WTC11 (cell line): ENCODE results near the gene TTC8. TPM values are rescaled to one million over a fixed set of nuclear protein-coding genes. Genes with fewer than 3 reads are reported as not detected.
A peak's percentile ranks its signal among the peaks of the same experiment; 100 is the strongest.

Experiments
- ATAC-seq: fragments of 200-7000 bp; cut with Tn5 transposase; 2 replicates; pipeline ENCODE4 v1.10.0; 2021; ENCODE audit warnings: mild to moderate bottlenecking, moderate library complexity
- CTCF ChIA-PET: fragments of 300-600 bp; sonication (Branson Sonifier 250); formaldehyde crosslinking; loops from one replicate; lab custom pipeline; 2021; ENCODE audit warnings: antibody characterized with exemption; lab: Charles Lee
- POLR2A ChIA-PET: fragments of 350-600 bp; sonication (Branson Sonifier 250); formaldehyde crosslinking; loops from one replicate; lab custom pipeline; 2021; ENCODE audit warnings: antibody characterized with exemption; lab: Charles Lee
- DNase-seq: peaks from one replicate; pipeline ENCODE4 v3.0.0; 2021; ENCODE audit warnings: low spot score
- H3K27ac Mint-ChIP-seq: 2 replicates; pipeline ENCODE4 v1.8.0; 2021; ENCODE audit warnings: mixed read lengths
- H3K27me3 Mint-ChIP-seq: 2 replicates; pipeline ENCODE4 v1.8.0; 2021; ENCODE audit warnings: low read depth, mild to moderate bottlenecking, moderate library complexity, mixed read lengths
- H3K36me3 Mint-ChIP-seq: 2 replicates; pipeline ENCODE4 v1.8.0; 2021; ENCODE audit warnings: mixed read lengths
- H3K4me1 Mint-ChIP-seq: 2 replicates; pipeline ENCODE4 v1.8.0; 2022; ENCODE audit warnings: mixed read lengths
- H3K4me3 Mint-ChIP-seq: 2 replicates; pipeline ENCODE4 v1.8.0; 2021; ENCODE audit warnings: mild to moderate bottlenecking, moderate library complexity, mixed read lengths
- H3K9me3 Mint-ChIP-seq: 2 replicates; pipeline ENCODE4 v1.8.0; 2021; ENCODE audit warnings: mixed read lengths
- ATF2 ChIP-seq: sonication (generic); formaldehyde crosslinking; IDR thresholded peaks from 2 replicates; pipeline ENCODE4 v1.8.1; 2022; ENCODE audit warnings: low read depth, missing genetic modification reagents, borderline replicate concordance
- ATF3 ChIP-seq: sonication (generic); formaldehyde crosslinking; conservative IDR thresholded peaks from 2 replicates; pipeline ENCODE4 v1.8.1; 2022; ENCODE audit warnings: mild to moderate bottlenecking, missing genetic modification reagents
- ATF6 ChIP-seq: sonication (generic); formaldehyde crosslinking; IDR thresholded peaks from 2 replicates; pipeline ENCODE4 v1.8.1; 2023; ENCODE audit warnings: mild to moderate bottlenecking, missing genetic modification reagents
- CREB1 ChIP-seq: sonication (generic); formaldehyde crosslinking; IDR thresholded peaks from 2 replicates; pipeline ENCODE4 v1.8.0; 2023; ENCODE audit warnings: mild to moderate bottlenecking, missing genetic modification reagents
- ELF4 ChIP-seq: sonication (generic); formaldehyde crosslinking; IDR thresholded peaks from 2 replicates; pipeline ENCODE4 v1.8.1; 2022; ENCODE audit warnings: low read depth, mild to moderate bottlenecking, moderate library complexity, missing genetic modification reagents
- ETV6 ChIP-seq: sonication (generic); formaldehyde crosslinking; IDR thresholded peaks from 2 replicates; pipeline ENCODE4 v1.8.1; 2022; ENCODE audit warnings: mild to moderate bottlenecking, missing genetic modification reagents
- FOXK1 ChIP-seq: sonication (generic); formaldehyde crosslinking; IDR thresholded peaks from 2 replicates; pipeline ENCODE4 v1.8.0; 2022; ENCODE audit warnings: mild to moderate bottlenecking, moderate library complexity, missing genetic modification reagents
- KAT7 ChIP-seq: sonication (generic); formaldehyde crosslinking; IDR thresholded peaks from 2 replicates; pipeline ENCODE4 v1.8.1; 2023; ENCODE audit warnings: missing genetic modification reagents, mild to moderate bottlenecking, borderline replicate concordance
- MYBL2 ChIP-seq: sonication (generic); formaldehyde crosslinking; IDR thresholded peaks from 2 replicates; pipeline ENCODE4 v1.8.1; 2023; ENCODE audit warnings: mild to moderate bottlenecking, moderate library complexity, missing genetic modification reagents
- NFATC4 ChIP-seq: fragments of 250-450 bp; sonication (Bioruptor Pico); IDR thresholded peaks from 2 replicates; pipeline ENCODE4 v1.9.0; 2021; ENCODE audit warnings: mild to moderate bottlenecking
- NR1H2 ChIP-seq: sonication (generic); formaldehyde crosslinking; IDR thresholded peaks from 2 replicates; pipeline ENCODE4 v1.9.0; 2021; ENCODE audit warnings: mild to moderate bottlenecking, moderate library complexity, missing genetic modification reagents
- NR3C1 ChIP-seq: sonication (generic); formaldehyde crosslinking; conservative IDR thresholded peaks from 2 replicates; pipeline ENCODE4 v1.8.1; 2023; ENCODE audit warnings: low read depth, mild to moderate bottlenecking, missing genetic modification reagents
- PREB ChIP-seq: sonication (generic); formaldehyde crosslinking; IDR thresholded peaks from 2 replicates; pipeline ENCODE4 v1.8.1; 2022; ENCODE audit warnings: mild to moderate bottlenecking, missing genetic modification reagents, moderate library complexity, borderline replicate concordance
- RORB ChIP-seq: fragments of 250-450 bp; sonication (Bioruptor Pico); IDR thresholded peaks from 2 replicates; pipeline ENCODE4 v1.9.0; 2021; ENCODE audit warnings: mild to moderate bottlenecking
- SP1 ChIP-seq: sonication (generic); formaldehyde crosslinking; conservative IDR thresholded peaks from 2 replicates; pipeline ENCODE4 v1.8.1; 2022; ENCODE audit warnings: missing genetic modification reagents
- STAT6 ChIP-seq: sonication (generic); formaldehyde crosslinking; conservative IDR thresholded peaks from 2 replicates; pipeline ENCODE4 v1.8.1; 2023; ENCODE audit warnings: mild to moderate bottlenecking, low read depth, missing genetic modification reagents, moderate library complexity
- TCF7 ChIP-seq: sonication (generic); formaldehyde crosslinking; IDR thresholded peaks from 2 replicates; pipeline ENCODE4 v1.8.0; 2022; ENCODE audit warnings: mild to moderate bottlenecking, low read depth, missing genetic modification reagents, moderate library complexity
- ZBTB21 ChIP-seq: sonication (generic); formaldehyde crosslinking; IDR thresholded peaks from 2 replicates; pipeline ENCODE4 v1.8.1; 2023; ENCODE audit warnings: mild to moderate bottlenecking, missing genetic modification reagents, borderline replicate concordance
- ZNF416 ChIP-seq: fragments of 250-450 bp; sonication (Bioruptor Pico); IDR thresholded peaks from 2 replicates; pipeline ENCODE4 v1.9.0; 2021; ENCODE audit warnings: mild to moderate bottlenecking, inconsistent platforms
- ZSCAN18 ChIP-seq: fragments of 250-450 bp; sonication (Bioruptor Pico); IDR thresholded peaks from 2 replicates; pipeline ENCODE4 v2.1.2; 2022; ENCODE audit warnings: mild to moderate bottlenecking, moderate library complexity
- total RNA-seq: library from RNA; stranded (reverse); gene quantifications from 3 replicates; pipeline ENCODE4 v1.2.3, GENCODE V29; 2021

The TTC8 gene
- total RNA-seq, 1 experiment from 2014 or later = 13.8 TPM

- Mint-ChIP-seq H3K4me1 (0 out of 2 replicates have a peak, but pooled peaks cover 4% of the 10 kb centered on the region), H3K27ac (no peak overlapping the region; the same call in 1 of the 2 replicates)
- ATAC-seq = peak; percentile 65
These were observed 41.9 kb downstream of the TTC8 start for GRCh38 chr14:88866305-88866704.

GRCh38 chr14:88868558-88869159, 44.2 kb downstream of the TTC8 start:
- Mint-ChIP-seq H3K36me3 (no peaks in the 10 kb centered on the region), H3K4me3 (no peak overlapping the region), H3K4me1 (0 out of 2 replicates have a peak, but pooled peaks cover 4% of the 10 kb centered on the region), H3K9me3 (no peaks in the 10 kb centered on the region), H3K27me3 (no peaks in the 10 kb centered on the region), H3K27ac (no peak overlapping the region)
- ChIA-PET CTCF (interaction anchor here (1.4 to 2.1 kb wide), 3 partner anchors 12 to 201 kb away, joined by 3 to 8 read pairs (median 3); no protein-coding TSS in a partner anchor), POLR2A (no interaction called here)
- ATAC-seq = peak; percentile 61
- DNase-seq = no peak
- TF ChIP-seq ZBTB21 (CRISPR knock-in tag) (no peak), ATF2 (CRISPR knock-in tag) (no peak), ZSCAN18 (no peak), CREB1 (CRISPR knock-in tag) (no peak), TCF7 (no peak)

More at GRCh38 chr14:88866305-88866704, 41.9 kb downstream of the TTC8 start:
- ChIA-PET POLR2A (no interaction called here), CTCF (interaction anchor here (1.5 kb wide), 1 partner anchor 197 kb away, joined by 4 read pairs; no protein-coding TSS in a partner anchor)
- no peak for TF ChIP-seq ATF3
- no peak for TF ChIP-seq FOXK1 (CRISPR knock-in tag)
- TF ChIP-seq ZNF416 (CRISPR knock-in tag) = no peak
- Mint-ChIP-seq H3K9me3 (no peaks in the 10 kb centered on the region), H3K27me3 (no peaks in the 10 kb centered on the region), H3K36me3 (peaks cover 3% of the 10 kb centered on the region; the same call in 1 of the 2 replicates), H3K4me3 (no peak overlapping the region)
- no peak for DNase-seq

- CTCF ChIA-PET = interaction anchor here (0.6 to 2.4 kb wide), 2 partner anchors 145 to 204 kb away, joined by 3 to 9 read pairs; no protein-coding TSS in a partner anchor
- Mint-ChIP-seq H3K4me3 (no peak overlapping the region), H3K4me1 (0 out of 2 replicates have a peak, but pooled peaks cover 4% of the 10 kb centered on the region), H3K27ac (no peak overlapping the region), H3K27me3 (no peaks in the 10 kb centered on the region), H3K36me3 (no peaks in the 10 kb centered on the region), H3K9me3 (no peaks in the 10 kb centered on the region)
- no peak for ATAC-seq
- DNase-seq = no peak
- POLR2A ChIA-PET = no interaction called here
- TF ChIP-seq NR3C1 (CRISPR knock-in tag) = no peak
- no peak for TF ChIP-seq PREB (CRISPR knock-in tag)
- no peak for TF ChIP-seq ATF6 (CRISPR knock-in tag)
- TF ChIP-seq STAT6 (CRISPR knock-in tag) = no peak
- TF ChIP-seq ETV6 = no peak
- no peak for TF ChIP-seq MYBL2
- TF ChIP-seq NR1H2 (CRISPR knock-in tag) = no peak
- TF ChIP-seq ELF4 = no peak
- TF ChIP-seq NFATC4 (CRISPR knock-in tag) = no peak
- no peak for TF ChIP-seq RORB
- TF ChIP-seq SP1 (CRISPR knock-in tag) = no peak
- TF ChIP-seq ZNF416 (CRISPR knock-in tag) = no peak
- TF ChIP-seq KAT7 (CRISPR knock-in tag) = no peak
These were observed 46.3 kb downstream of the TTC8 start for GRCh38 chr14:88870777-88871176.
